HG02840 (cell line): ENCODE results near the gene HCFC1R1.

ENCODE experiments used
- ATAC-seq: cut with Tn5 transposase; IDR thresholded peaks from one replicate; pipeline ENCODE4 v1.9.1; 2021; ENCODE audit warnings: mild to moderate bottlenecking, moderate library complexity, moderate number of reproducible peaks; ENCODE audit not compliant: unreplicated experiment, low FRiP score

Gene HCFC1R1

DNA sequence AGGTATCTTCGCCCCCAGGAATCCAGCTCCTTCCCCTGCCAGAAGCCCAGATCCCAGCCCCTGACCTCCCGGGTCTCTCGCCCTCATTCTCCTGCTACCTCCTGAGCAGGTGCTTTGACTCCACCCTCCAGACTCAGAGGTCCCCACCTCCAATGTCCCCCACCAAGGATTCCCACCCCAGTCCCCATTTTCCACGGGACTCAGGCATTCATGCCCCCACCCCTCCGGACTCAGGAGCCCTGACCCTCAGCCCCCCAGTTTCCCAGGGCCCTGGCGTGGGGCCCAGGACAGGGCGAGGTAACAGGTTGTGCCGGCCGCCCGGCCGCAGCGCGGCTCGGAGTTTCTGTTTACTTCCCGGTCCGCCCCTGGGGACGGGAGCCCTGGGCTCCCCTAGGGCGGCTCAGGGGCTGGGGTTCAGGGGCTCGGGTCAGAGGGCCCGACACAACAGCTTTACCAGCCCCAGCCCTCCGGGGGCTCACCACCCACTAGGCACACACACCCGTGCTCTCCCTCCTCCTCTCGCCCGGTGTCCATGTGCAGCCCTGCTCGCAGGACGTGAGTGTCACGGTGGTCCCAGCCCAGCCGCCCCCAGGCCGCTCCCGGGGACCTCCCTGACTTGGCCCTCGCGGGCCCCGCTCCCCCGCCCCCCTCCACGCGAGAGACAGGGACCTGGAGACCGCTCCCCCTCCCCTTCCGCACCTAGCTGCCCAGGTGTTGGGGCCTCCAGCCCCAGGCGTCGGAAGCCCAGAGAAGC lies 12.4 kb upstream of the HCFC1R1 start:
- ATAC-seq = no peak

DNA sequence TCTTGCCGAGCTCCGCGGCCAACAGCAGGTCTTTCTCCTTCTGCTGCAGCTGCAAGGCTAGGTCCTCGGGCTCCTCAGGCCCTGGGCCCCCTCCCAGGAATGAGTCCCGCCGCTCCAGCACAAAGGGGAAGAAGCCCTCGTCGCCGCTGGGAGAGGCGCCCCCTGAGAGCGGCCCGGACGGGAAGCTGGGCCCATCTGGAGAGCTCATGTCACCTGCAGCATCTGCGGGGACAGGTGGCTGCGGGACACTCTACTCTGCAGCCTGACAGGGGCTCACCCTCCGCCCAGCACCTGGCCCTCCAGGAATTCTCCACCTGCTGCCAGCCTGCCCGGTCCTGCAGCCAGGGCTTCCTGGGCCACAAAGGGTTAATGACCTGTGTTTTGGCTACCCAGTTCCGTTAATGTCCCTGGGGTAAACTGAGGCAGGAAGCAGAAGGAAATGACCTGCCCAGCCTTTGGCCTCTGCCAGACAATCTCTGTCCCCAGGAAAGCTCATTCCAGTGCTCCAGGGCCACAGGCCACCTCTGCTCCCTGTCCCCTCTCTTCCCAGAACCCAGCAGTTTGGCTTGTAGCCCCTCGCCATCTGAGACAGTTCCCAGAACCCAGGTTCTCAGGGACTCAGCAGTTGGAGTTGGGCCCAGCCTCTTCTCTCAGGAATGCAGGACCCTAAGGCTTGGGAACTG lies 11.7 kb upstream of the HCFC1R1 start:
- ATAC-seq = no peak

DNA sequence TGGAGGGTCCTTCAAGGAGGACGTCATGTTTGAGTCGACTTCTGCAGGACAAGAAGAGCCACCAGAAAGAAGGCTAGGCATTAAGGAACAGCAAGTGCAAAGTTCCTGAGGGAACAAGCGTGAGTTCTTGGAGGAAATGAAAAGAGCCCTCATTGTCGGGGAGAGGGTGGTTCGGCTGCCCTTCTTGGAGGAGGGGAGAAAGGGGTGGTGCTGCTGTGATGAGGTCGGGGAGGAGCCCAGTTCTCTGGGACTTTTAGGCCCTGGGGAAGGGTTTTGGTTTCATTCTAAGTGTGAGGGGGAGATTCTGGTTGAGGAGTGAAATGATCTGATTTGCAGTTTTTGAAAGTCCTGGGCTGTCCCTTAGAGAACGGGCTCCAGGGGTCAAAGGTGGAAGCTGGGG lies 8.9 kb upstream of the HCFC1R1 start:
- ATAC-seq = no peak

DNA sequence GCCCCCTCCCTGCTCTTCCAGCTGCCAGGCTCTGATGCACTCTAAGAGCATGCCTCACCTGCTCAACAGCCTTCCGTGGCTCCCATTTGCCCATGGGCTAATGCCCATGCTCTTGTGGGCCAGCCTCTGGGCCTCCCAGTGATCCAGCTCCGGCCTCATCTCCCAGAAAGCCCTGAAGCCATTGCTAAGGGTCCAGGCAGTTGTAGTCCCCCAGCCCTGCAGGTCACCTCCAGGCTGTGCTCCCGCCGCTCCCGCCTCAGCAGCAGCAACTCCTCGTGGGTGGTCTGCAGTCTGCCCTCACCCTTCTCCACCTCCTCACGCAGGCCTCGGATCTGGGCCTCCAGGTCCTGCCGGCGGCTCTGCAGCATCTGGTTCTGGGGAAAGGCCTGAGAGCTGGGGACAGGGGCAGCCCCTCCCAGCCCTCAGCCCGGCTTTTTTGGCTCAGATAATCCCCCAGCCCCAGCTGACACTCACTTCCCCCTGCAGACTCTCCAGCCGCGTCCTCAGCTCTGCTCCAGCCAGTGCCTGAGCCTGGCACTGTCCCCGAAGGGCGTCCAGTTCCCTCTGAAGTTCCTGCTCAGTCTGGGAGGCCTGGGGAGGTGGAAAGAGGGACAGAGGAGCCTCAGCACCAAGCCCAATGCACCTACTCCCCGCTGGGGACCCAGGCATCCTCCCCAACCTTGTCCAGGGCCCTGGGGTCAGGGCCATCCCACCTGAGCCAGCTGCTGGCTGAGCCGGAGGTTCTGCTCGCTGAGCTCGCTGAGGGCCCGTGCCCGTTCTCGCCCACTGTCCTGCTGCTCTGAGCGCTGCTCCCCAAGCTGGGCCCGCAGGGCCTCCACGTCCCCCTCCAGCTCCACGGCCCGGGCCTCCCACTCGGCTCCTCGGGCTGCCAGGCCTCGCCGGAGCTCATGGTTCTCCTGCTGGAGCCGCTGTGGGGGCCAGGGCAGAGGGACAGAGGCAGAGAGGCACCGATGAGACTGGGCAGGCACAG lies 6.8 kb upstream of the HCFC1R1 start:
- ATAC-seq = no peak

DNA sequence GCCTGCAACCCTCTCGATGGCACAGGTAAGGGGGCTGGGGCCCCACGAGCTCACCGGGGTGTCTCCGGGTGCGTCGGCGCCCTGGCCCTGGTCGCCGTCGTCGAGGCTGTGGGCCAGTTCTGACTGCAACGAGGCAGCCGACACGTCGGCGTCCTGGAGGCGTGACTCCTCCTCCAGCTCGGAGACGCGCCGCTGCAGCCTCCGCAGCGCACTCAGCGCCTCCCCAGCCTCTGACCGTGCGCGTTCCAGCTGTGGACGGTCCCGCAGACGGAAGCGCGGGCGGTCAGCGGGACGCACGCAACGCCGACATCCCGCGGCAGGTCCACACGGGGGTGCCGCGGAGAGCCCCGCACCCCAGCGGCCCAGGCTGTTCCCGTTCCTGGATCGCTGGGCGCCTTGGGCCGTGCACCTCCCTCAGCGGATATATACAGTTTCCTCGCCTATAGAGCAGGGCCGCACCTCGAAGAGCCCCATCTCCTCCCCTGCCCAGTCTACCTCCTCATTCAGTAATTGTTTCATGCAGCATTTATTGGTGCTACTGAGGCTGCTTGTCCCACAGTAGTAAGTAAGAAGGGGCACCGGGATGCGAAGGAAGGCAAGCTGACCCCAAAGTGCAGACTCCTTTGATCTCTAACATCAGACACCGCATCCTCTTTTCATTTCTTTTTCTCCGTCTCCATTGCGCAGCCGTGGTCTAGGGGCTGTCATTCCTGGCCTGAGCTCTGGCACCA lies 5.9 kb upstream of the HCFC1R1 start:
- no peak for ATAC-seq

DNA sequence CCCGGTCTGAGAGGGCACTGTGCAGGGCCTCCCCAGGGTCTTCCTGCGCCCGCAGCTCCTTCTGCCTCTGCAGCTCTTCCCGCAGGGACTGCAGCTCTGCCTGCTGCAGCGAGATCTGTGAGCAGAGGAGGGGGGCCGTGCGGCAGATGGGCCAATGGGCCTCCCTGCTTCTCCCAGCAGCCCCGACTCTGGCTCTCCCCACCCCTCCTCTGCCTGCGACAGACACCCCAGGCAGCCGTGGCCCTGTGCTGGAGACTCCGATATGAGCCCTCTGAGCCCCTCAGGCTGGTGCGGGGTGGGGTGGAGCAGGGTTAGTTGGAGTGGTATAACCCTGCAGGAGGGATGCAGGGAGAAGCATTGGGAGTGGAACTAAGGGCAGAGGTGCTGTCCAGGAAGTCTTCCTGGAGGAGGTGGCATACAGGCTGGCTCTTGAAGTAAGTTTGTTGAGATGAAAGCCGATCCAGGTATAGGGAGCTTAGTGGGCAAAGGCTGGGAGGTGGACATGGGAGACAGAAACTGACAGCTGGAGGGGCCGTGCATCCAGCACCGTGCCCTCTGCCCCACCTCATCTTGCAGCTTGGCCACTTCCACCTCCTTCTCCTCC lies 5.1 kb upstream of the HCFC1R1 start:
- no peak for ATAC-seq

DNA sequence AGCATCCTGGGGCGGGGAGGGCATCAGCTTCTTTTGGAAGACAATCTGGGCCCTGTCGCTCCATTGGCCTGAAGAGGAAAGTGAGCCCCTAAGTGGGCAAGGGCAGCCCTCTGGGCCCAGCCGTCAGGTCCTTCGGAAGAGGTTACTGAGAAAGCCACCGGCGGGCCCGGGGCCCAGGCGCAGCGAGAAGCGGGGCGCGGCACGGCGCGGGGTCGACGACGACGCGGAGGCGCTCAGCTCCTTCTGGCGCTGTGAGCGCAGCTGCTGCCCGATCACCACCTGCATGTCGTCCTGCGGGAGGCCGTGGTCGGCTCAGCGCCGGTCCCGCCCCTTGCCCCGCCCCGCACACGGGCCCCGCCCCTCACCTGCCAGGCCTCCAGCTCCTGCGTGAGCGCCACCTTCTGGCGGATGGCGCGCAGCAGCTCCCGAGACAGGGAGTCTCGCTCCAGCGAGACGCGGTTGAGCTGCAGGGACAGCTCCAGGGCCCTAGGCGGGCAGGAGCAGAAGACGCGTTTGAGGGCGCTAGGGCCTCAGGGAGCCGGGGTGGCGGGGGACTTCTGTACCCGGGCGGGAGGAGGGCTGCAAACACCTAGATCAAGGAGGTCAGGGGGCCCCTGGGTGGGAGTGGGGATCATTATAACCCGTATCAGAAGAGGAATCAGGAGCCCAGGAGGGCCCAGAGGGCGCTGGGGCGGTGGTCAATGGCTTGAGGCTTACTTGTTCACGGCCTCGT lies 4.4 kb upstream of the HCFC1R1 start:
- no peak for ATAC-seq

DNA sequence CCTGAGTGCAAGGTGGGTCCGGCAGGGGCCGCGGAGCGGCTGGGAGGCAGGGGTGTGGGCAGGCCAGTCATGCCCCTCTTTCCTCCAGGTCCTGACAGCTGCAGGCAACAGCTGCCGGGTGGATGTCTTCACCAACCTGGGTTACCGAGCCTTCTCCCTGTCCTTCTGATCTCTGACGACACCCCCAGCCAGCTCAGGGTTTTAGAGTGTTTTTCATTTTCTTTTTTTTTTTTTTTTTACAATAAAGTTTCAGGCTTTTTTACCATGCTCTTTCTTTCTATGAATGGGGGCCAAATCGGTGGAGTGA lies 3.7 kb upstream of the HCFC1R1 start:
- no peak for ATAC-seq

DNA sequence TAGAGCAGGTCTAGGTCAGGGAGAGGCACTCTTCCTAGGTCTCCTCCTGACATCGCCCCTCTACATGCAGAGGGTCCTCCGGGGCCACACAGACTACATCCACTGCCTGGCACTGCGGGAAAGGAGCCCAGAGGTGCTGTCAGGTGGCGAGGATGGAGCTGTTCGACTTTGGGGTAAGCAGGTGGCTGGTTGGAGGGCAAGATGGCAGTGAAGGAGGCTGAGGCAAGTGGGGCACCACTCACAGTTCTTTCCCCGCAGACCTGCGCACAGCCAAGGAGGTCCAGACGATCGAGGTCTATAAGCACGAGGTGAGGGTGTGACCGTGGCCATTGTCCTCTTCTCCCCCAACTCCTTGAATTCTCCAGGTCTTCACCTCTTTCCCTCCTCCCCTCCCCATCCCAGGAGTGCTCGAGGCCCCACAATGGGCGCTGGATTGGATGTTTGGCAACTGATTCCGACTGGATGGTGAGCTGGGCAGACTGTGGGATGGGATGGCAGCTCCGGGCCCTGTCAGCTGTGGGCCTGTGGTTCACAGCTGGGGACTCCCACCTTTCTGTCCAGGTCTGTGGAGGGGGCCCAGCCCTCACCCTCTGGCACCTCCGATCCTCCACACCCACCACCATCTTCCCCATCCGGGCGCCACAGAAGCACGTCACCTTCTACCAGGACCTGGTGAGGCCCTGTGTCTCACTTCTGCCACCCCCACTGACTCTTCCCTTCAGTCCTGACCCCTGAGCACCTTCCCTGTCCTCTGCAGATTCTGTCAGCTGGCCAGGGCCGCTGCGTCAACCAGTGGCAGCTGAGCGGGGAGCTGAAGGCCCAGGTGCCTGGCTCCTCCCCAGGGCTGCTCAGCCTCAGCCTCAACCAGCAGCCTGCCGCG lies 3.1 kb upstream of the HCFC1R1 start:
- ATAC-seq = no peak

DNA sequence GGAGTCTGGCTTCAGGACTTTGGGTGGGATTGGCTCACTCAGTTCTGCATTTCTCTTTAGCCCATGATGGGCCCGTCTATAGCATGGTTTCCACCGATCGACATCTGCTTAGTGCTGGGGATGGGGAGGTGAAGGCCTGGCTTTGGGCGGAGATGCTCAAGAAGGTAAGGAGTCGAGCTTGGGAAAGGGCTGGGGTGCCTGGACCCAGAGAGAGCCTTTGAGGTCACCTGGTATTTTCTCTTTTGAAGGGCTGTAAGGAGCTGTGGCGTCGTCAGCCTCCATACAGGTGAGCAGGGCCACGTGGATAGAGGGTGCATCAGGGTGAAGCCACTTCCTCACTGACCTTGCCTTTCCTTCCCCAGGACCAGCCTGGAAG lies 2.2 kb upstream of the HCFC1R1 start:
- ATAC-seq = no peak

DNA sequence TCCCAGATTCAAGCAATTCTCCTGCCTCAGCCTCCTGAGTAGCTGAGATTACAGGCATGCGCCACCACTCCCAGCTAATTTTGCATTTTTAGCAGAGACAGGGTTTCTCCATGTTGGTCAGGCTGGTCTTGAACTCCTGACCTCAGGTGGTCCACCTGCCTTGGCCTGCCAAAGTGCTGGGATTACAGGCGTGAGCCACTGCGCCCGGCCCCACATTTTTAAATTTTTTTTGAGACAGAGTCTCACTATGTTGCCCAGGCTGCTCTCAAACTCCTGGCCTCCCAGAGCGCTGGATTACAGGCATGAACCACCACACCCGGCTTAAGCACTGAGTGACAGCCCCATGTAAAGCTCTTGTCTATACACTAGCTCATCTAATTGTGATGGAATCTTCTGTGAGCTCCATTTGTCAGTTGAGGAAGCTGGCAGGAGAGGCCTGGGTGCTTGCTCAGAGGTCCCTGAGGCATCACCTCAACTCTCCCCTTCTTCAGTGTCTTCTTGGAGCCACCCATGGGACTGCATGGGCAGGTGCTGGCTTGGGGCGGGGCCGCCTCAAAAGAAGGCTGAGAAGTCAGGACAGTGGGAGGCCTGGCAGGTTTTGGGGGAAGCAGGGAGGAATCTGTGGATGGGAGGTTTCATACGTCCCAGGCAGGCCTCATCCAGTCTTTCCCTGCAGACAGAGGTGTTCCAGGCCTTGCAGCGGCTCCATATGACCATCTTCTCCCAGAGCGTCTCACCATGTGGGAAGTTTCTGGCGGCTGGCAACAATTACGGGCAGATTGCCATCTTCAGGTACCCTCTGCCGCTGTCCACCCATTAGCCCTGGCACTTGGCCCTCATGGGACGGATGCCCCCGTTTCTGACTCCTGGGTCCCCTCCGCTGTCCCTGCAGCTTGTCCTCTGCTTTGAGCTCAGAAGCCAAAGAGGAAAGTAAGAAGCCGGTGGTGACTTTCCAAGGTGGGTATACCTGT lies 1.6 kb upstream of the HCFC1R1 start:
- ATAC-seq = no peak

DNA sequence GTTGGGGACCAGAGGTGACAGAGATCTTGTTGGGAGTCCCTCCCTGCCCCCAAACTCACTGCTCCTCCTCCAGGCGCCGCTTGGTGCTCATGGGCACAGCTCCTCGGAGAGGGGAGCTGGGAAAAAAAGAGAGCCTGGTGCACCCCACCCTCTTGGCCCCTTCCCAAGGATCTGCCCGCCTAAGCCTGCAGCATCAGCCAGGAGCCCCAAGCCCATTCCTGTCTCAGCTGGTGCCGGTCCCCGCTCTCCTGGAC lies 400 bp downstream of the HCFC1R1 start:
- no peak for ATAC-seq

DNA sequence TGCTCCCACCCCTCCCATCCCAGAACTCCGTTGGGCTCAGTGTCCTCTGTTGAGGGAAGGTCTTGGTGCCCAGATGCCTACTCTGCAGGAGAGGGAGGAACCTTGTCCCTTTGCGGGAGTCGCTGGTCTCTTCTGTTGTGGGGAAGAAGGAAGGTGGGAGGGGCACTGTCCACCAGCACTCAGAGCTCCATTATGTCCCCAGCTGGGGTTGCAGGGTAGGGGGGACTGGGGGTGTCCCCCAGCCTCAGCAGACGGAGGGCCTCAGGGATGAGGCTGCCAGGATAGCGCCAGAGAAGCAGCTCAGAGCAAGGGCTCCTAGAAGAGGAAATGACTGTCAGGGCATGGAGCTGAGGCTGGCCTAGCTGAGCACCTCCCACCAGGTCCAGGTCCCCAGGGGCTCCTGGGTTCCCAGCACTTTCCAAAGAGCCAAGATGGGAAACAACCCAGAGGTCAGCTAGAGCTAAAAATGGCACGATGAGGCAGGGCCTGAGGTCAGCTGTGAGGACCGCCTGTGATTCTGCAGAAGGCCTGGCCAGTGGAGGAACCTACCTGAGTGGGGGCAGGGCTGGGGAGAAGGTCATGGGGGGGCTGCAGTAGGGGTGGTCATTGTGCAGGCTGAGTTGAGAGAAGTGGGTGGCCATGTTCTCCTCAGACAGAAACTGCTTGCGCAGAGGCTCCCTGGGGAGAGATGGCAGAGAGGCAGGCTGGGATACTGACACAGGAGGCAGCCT lies 893 bp downstream of the HCFC1R1 start:
- ATAC-seq = no peak

DNA sequence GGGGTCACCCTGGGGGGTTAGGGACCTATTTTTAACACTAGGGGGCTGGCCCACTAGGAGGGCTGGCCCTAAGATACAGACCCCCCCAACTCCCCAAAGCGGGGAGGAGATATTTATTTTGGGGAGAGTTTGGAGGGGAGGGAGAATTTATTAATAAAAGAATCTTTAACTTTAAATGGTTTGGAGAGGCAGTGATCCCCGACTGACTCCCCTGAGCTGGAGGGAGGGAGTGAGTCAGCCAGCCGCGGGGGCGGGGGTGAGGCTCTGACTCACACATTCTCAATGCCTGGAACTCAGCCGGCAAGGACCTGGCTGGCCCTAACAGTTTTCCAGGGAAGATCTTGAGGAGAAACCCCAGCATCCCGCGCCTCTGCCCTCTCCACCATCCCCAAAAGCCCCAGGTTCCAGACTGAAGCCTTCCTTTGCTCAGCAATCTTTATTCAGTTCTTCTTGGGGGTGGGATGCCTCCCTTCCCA lies 1.5 kb downstream of the HCFC1R1 start:
- ATAC-seq = no peak

DNA sequence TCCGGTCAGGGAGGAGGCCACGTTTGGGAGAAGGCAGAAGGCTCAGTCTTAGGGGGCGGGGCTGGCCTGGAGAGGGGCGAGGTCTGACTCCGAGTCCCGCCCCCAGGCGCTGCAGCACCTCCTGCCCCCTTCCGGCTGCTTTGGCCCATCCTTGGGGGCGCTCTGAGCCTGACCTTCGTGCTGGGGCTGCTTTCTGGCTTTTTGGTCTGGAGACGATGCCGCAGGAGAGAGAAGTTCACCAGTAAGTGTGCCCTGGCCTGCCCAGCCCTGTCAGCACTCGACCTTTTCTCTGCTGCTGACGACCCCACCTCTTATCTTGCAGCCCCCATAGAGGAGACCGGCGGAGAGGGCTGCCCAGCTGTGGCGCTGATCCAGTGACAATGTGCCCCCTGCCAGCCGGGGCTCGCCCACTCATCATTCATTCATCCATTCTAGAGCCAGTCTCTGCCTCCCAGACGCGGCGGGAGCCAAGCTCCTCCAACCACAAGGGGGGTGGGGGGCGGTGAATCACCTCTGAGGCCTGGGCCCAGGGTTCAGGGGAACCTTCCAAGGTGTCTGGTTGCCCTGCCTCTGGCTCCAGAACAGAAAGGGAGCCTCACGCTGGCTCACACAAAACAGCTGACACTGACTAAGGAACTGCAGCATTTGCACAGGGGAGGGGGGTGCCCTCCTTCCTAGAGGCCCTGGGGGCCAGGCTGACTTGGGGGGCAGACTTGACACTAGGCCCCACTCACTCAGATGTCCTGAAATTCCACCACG lies 2.1 kb downstream of the HCFC1R1 start:
- ATAC-seq = no peak
